ENCODE measurements around the gene MYO1E.
"Not testable (repeated sequence)": the region's sequence is repeated elsewhere in the genome, so short reads cannot be mapped to it uniquely, and the experiment has no call there.

The MYO1E gene

DNA sequence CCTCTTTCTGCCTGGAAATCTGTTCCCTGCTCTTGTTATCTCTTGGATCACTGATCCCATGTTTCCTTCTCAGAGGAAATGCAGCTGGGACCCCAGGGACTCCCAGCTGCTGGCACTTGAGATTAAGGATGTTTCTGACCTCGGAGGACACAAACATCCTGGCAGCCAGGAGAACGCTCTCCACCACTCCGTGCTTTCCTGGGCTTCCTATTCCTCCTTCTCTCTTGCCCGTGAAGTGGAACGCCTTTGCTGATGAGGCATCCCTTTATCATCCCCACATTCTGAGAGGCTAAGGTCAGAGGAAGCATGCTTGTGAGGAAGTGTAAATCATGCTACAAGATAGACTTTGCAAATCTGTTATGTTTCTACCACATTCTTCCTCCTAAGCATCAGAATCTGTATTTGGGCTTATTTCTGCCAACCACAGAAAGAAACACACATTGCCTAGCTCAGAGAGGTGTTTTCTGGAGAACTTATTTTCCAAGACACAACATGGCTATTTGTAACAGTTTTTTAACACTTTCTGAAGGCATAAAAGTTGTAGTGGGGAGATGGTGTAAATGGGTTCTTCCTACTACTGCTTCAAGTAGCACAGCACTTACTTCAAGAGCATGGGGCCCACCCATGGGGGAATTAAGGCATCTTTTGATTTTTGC, 191.6 kb downstream of the MYO1E start:
- DNase-seq, result no peak

DNA sequence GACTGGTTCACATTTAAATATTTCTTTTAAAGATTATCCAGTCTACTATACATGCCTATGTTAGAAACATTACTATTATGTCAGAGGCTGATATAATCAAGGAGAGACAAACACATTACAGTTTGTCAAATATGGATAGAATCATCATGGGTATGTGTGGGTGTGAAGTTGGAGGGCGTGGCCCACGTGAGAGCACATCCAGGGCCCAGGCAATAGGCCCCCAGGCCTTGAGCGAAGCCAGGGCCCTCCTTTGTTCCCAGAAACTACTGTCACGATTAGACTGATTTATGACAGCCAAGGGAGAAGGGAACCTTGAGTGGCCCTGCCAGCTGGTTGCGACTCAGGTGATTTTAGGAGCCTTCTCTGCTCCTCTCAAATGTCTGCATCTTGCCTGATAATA, 193.0 kb downstream of the MYO1E start:
- DNase-seq, result no peak

DNA sequence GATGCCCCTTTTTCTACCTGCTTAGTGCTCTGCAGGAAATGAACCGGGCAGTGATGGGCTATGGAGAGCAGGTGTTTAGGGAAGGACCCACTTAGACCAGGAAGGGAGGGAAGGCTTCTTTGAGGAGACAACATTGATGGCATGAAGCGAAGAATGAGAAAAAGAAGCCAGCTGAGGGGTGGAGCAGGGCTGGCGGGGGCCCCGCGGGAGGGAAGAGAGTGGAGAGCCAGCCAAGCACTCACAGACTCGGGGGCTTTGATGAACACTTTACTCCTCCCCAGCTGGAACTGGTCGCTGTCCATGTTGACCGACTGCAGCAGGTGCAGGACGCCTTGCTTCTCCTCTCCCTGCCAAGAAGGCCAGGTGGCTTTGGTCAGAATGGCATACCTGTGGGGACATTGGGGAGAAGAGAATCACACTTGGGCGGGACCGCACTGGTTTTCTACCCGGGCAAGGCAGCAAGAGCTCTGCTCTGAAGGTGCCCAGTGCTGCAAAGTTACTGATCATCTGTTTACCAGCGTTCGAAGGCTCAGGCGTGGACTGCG, 194.4 kb downstream of the MYO1E start:
- no peak for DNase-seq

DNA sequence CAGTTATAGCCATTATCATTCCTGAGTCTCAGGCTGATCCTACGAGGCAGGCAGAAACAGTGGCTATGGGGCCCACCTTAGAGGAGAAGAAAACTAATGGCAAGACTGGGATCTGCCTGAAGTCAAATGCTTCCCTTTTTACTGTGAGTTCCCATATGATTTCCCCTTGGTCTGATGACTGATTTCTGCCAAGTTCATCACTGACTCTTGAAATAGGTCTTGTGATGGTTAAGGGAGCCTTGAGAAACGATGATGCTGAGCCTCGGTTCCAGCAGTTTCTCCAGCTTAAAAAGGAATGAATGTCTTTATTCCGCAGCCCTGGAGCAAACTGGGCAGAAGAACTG, 195.4 kb downstream of the MYO1E start:
- no peak for DNase-seq

DNA sequence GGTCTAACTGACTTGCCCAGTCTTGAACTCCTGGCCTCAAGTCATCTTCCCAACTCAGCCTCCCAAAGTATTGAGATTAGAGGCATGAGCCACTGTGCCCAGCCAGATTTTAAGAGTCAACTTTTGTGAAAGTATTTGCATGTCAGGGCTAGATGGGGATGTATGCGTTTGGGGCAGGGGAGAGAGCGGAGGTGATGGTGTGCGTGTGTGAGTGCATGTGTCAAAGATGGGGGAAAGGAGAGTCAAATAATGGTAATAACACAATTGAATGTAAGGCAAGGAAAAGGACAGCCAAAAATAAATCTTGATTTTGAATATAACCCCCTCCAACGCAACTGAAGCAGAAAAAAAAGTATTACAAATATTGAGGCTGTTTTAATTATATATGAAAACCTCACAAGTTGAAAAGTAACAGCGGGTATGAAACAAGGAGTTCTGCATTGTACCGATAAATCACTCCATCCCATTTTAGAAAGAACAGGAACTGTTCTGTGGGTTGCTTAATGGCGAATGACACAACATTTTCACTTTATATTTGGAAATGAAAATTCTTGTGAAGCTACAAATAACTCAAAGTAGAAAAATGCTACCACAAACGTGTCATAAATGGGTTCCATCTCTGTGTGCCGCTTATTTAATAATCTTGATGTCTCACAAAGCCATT, 195.9 kb downstream of the MYO1E start:
- no peak for DNase-seq

DNA sequence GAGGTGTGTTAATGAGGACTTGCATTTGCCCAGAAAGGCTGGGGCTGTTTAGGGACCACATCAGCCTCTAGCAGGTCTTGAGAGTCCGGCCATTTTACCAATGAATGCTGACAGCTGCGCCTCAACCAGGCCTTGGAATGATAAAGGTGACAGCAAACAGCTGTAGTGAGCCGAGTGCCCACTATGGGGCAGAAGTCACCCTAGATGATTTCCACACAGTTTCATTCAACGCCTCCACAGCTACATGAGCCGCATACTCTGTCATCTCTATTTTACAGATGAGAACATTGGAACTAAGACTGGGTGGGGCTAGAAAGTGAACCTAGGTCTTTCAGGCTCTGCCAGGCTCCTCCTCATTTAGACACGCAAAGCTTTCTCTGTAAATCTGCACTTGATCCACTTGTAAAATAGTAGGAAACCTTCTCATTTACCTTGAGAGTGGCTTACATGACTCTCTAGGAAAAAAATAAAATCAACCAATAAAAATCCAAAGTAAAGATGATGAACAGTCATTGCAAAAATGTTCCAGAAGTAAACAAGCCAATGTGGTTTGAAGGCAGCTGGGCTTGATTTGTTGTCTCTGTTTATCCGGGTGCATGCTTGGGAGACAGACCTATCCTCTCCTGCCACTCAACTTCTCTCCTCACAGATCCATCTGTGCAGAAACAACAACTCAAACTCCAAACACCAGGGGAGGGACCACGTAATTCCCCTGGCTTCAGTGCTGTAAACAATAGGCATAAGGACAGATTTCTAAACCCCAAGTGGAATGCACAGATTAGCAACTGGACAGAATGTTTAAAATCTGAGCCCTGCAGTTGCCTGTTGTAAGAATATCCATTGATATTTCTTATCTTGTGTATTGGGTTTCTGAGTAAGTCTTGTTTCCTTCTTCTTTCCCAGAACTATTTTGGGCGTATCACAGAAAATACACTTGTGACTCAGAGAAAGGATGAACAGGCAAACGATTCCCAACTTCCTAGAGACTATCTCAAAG, 197.5 kb downstream of the MYO1E start:
- peak; percentile 44 for DNase-seq

DNA sequence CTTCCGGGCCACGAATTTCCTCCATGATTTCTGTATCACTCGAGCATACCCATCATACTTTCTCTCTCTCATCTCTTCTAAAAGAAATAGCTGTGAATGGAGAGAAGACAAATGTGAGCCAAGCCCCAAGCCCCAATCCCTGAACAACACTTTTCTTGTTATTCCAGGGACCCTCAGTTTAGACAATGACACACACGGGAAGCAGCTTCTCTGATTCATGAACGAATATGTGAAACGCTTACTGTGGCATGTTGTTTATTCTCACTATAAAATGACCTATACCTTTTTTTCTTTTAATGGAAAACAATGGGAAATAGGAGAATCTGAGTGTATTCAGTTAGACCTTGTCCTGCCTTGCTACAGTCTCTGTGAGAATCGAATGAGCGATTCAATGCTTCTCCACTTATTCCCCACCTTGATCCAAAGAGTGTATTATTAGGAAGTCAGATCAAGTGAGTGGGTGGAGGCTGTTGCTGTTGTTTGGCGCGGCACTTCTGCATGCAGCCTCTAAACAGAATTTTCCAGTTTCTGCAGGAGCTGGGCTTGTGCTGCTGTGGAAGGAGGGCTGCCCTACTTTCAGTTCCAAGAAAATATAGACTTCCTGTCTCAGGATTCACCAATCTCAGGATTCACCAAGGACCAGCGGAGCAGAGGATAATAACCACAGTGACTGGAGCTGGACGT, 198.4 kb downstream of the MYO1E start:
- DNase-seq, result no peak

DNA sequence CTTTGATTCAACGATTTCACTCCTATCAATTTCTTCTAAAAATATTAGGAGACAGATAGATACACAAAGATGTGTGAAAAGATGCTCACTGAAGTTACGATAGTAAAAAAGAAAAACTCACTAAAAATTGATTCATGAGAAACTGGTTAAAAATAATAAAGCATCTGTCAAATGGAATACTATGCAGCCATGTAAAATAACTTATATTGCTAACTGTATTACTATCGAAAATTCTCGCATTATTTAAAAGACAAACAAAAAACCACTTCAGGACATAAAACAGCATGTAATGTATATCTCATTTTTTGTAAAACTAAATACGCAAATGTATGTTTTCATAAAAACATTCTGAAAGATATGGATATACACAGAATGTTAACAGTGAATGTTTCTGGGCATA, 199.5 kb downstream of the MYO1E start:
- DNase-seq, result no peak

DNA sequence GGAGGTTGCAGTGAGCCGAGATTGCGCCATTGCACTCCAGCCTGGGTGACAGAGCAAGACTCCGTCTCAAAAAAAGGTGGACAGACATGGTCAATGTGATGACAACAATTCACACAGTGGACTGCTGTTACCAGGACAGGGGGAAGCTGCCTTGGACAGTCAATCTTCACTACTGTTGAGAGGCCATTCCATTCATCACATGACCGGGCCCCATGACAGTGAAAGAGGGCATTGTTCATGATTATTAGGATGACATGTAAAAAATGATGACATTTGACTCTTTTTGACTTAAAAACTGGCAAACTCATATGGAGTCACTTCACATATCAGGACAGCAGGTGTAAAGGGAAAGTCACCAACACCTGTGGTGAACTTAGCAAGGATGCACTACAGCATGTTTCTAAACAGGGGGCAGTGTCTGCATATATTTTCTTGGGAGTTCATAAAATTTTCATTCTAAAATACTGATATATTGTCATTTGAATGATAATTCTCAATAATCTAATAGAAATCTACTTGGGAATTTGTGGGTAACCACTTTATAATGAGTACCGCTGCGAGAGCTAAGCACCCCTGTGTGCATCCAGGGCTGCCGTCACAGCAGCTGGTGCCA, 200.3 kb downstream of the MYO1E start:
- DNase-seq, result no peak

DNA sequence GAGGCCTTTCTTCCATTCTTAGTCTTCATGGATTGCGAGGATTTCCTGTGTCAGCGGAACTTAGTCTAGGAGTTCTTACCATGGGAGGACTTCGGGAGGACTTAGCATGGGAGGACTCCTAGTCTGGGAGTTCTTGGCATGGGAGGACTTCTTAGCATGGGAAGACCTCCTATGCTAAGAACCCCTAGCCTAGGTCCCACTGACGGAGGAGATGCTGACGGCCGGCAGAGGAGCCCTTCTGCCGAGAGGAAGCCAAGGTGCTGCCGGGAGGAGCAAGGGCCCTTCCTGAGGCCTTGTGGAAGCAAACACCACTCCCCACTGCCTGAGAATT, 201.6 kb downstream of the MYO1E start:
- DNase-seq, result no peak

DNA sequence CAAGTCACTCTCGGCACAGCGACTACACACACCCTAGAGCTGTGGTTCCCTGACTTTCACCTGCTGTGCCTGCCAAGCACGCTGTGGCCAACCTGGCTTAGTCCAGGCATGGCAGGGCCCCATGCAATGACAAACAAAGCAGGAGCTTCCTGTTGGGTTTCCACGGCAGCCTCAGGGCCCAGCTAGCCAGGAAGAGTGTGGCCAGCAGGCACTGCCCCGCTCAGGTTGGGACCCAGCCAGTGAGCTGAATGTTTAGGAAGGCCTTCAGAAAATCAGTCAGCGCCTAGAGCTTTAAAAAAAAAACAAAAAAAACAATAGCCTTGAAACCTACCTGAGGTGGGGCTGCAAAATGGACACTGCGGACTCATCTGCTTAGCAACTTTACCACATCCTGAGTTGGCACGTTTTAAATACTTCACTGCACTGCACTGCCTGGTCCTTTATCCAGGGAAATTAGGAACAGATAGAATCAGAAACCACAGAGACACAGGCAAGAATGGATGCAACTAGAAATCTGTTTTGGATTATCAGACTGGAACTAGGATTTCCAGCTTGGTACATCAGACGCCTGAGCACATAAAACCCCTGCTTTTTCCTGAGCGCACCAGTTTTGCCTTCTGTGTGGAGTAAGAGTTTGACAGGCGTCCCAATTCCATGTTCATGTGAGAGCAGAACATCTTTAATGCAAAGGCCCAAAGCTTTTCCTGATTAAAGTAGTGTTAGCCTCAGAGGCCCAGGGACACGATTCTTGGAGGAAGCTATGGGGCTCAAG, 202.2 kb downstream of the MYO1E start:
- DNase-seq, result peak; percentile 64

DNA sequence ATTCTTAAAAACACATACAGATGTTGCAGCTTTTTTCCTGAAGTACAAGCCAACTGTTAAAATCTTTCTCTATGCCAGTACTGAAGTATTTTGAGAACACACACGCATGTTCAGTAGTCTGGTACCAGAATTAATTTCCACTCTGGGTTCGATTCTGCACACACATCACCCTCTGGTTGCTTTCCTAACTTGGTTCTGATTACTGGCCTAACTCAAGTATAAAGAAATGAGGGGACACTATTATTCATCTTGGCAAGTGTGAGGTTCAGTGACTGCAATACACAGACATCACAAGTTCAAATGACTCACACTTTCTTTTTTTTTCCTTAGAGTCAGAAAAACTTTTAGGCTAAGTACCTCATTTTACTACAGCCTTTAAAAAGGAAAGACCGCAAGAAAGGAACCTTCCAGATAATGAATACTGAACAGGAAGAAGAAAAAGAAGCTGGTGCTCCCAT, 203.4 kb downstream of the MYO1E start:
- no peak for DNase-seq

DNA sequence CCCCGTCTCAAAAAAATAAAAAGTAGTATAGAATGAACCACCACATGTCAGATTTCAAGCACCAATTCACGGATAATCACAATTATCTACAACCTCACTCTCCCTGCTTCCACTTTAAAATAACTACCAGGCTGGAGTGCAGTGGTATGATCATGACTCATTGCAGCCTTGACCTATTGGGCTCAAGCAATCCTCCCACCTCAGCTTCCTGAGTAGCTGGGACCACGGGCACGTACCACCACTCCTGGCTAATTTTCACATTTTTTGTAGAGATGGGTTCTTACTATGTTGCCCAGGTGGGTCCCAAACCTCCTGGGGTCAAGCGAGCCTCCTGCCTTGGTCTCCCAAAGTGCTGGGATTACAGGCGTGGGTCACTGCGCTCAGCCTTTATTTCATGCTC, 204.1 kb downstream of the MYO1E start:
- no peak for DNase-seq

DNA sequence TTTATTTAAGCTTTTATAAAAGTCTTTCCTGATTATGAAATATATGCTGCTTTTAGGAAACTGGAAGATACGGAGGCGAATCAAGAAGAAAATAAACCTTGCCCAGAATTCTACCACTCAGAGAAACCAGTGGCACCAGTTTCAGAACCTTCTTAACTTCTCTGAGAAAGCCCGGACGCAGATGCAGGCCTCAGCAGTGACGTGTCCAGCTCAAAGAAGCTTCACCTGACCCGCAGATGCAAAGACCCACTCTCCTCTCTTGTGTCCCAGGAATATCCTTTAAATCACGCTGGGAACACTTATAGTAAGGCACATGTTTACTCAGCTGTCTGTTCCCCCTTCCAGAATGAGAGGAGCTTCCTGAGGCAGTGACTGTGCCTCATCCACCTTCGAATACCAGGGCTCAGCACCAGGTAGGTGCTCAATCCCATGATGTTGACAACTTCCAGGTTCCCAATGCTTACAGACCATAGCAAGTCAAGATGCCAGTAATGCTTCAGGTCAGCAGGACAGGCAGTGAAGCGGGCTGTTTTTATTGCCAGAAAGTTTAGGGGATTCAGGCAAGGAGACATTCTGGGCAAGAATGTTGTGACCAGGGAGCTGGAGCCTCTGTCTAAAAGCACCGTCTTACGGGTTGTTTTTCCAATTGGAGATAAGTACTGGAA, 205.9 kb downstream of the MYO1E start:
- peak; percentile 33 for DNase-seq

DNA sequence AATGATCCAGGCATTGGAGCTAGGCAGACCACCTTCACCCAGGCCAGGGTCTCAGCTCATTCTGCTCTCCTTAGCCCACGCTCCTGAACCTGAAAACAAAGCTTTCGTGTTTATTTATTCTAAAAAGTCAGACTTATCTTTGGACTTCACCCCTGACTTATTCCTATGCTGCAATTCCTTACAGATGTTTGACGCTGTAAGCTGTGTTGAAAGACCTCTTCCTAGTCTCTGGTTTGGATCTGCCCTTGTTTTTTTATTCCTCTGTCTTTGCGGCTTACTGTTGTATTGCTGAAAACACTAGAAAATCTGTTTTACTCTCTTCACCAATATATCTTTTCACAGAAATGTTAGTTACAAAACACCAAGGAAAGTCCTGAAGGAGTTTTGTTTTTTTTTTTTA, 206.5 kb downstream of the MYO1E start:
- no peak for DNase-seq

DNA sequence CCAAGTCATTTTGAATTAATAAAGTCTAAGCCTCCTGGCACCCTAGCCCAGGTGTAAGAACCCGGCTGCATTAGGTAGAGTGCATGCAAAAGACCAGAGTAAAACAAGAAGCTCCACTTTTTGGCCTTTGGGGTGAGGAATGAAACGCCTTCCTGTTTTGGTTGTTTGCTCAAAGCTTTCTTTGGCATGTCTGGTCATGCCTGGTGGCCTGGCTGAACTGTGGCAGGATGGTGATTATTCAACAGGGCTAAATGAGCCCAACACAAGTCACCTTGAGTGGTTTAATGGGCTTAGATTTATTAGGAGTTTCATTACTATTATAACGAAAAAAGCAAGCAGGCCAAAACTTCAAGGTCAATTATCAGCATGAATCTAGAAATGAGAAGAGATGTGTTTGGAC, 206.9 kb downstream of the MYO1E start:
- peak; percentile 68 for DNase-seq

DNA sequence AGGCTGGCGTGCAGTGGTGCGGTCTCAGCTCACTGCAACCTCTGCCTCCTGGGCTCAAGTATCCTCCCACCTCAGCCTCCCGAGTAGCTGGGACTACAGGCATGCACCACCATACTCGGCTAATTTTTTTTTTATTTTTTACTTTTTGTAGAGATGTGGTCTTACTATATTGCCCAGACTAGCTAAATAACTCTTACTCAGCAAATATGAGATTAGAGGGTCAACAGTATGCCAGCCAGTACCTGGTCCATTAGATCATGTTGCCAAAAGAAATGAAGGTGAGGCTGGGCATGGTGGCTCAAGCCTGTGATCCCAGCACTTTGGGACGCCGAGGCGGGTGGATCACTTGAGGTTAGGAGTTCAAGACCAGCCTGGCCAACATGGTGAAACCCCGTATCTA, 210.6 kb downstream of the MYO1E start:
- not testable (repeated sequence) for DNase-seq

DNA sequence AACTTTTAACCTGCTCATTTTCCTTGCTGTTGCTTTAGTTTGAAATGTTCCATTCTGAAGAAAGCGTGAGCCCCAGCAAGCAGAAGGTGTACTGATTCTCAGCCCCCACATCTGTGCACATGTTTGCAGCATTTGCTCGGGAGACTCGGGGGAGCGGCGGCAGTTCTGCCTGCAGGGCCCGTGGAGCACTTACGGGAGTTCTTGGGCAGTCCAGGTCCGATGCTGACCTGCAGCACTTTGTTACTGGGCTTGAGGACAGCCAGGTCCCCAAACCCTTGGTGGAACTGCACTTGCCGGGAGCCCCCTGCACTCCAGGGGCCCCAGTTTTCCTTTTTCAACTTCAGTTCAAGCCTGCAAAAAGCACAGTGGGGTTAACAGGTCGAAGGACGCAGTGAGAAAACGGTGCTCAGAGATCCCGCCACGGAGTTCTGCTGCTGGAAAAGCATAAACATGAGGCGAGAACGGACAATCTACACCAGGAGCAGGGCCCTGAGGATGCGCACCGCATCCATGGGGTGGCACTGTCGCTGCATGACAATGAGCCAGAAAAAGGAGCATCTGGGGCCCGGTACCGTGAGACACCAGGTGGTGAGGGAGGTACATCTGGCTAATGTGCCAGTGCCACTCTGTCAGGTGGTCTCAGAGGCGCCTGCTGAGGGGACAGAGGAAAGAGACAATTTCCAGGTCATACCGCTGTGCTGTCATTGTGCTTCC, 211.6 kb downstream of the MYO1E start:
- peak; percentile 41 for DNase-seq

DNA sequence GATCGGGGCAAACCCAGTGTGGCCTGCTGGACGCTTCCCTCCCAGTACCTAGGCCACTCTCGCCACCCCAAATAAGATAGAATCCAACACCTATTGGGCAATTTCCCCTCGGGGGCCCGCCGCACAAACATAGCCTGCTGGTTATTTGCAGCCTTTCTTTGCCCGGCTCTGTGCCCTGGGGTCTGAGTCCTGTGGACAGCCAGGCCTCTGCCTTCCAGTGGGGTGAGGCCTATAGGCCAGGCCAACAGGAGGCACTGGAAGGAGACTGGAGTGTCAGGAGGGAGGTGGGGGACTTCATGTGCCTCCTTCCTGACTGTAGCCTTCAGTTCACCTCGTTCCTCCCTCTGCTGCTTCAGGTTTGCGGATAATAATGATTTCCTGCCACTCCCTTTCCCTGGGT, 213.5 kb downstream of the MYO1E start:
- DNase-seq, result no peak

DNA sequence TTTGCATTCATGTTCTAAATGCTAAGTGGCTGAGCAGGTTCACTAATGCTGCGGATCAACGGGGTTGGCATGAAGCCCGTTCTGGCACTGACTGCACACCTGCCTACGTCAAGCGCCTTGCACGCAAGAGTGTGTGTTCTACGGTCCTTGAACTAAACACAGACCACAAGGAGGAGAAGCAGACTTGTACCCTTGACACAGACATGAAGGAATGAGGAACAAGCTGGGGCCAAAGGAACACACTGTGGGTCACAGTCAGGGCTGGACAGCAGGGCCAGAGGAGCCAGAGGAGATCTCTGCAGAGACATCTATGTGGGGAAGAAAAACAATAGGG, 214.0 kb downstream of the MYO1E start:
- peak; percentile 63 for DNase-seq

All from DMS153 (cell line).